Stimulated activated naive B cell treated with anti-CD40 and anti-IgM and Interleukin-4, amounts not matched to agents 10 μg/mL and 1 μg/mL and 100 μg/mL, for 72 hours (primary cell): Measurements from ENCODE around the gene TBX15.

Experiments
- ATAC-seq, 2 donors: fragments of 150-1000 bp; cut with Tn5 transposase; replicated peaks; 2 replicates each; pipeline ENCODE4 v1.10.0; 2021; ENCODE audit warnings: moderate library complexity in 1 of 2
- DNase-seq: peaks from one replicate; pipeline ENCODE4 v3.0.0; 2021
- H3K27ac Mint-ChIP-seq: one replicate; pipeline ENCODE4 v1.8.0; 2022; ENCODE audit warnings: mild to moderate bottlenecking, mixed read lengths
- H3K27me3 Mint-ChIP-seq, 2 donors: one replicate each; pipeline ENCODE4 v1.8.0; 2022; ENCODE audit warnings: mixed read lengths in 2 of 2
- H3K36me3 Mint-ChIP-seq, 2 donors: one replicate each; pipeline ENCODE4 v1.8.0; 2022; ENCODE audit warnings: mixed read lengths in 2 of 2, mild to moderate bottlenecking in 1 of 2
- H3K4me1 Mint-ChIP-seq, 2 donors: one replicate each; pipeline ENCODE4 v1.8.0; 2022; ENCODE audit warnings: mixed read lengths in 2 of 2, mild to moderate bottlenecking in 1 of 2
- H3K4me3 Mint-ChIP-seq, 2 donors: one replicate each; pipeline ENCODE4 v1.8.0; 2022; ENCODE audit warnings: mild to moderate bottlenecking in 2 of 2, mixed read lengths in 2 of 2, moderate library complexity in 1 of 2
- H3K9me3 Mint-ChIP-seq, 2 donors: one replicate each; pipeline ENCODE4 v1.8.0; 2022; ENCODE audit warnings: mixed read lengths in 2 of 2, mild to moderate bottlenecking in 1 of 2

The TBX15 gene

DNA sequence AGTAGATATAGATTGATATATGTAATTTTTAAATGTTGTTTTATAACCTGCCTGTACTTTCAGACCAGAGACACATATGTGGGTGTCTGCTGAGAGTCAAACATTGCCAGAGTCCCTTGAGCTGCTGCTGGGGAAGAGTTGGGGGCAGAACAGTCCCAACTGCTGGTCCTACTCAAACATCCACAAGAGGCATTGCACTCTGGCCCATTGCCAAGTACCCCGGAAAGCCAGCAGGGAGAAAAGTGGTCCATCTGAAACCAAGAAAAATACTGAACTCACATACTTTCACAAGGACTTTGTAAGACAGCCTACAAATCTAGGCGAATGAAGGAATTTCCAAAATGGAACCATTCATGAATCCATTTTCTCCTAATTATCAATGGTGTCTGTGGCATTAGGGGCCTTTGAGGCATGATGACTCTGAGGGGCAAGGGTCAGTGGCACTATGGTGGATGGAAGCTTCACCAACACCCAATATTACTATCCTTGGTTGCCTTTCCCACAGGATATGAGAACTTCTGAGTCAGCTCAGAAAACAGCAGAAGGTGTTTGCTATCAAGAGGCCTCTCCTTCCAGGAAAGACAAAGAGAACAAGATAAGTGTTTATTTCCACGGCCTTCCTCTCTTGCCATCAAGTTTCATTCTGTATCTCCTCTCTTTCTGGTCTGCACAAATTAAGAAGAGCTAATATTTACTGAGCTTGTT lies 7.3 kb upstream of the TBX15 start:
- peaks cover 4 to 10% of the 10 kb centered on the region in 2 donors for H3K9me3 Mint-ChIP-seq
- no peak overlapping the region for H3K4me3 Mint-ChIP-seq
- H3K36me3 Mint-ChIP-seq: peaks cover 0 to 13% of the 10 kb centered on the region in 2 donors
- H3K27ac Mint-ChIP-seq: no peak overlapping the region
- H3K4me1 Mint-ChIP-seq: peaks cover 5 to 13% of the 10 kb centered on the region in 2 donors
- no peak for DNase-seq
- H3K27me3 Mint-ChIP-seq: peaks cover 85 to 89% of the 10 kb centered on the region in 2 donors
- ATAC-seq: no peak

DNA sequence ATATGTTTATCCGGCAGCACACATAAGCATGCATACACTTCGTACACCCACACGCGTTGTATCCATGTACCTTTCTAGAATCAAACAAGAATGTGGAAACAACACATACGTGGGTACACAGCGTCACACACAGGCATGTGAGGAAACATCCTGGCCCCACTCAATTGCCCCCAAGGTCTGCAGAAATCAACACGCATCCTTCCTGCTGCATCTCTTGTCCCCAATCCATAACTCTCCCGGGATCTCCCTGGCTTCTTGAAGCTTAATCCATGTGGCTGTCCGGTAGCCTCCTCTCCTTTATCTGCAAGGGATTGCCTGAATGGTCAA lies 5.5 kb upstream of the TBX15 start:
- Mint-ChIP-seq H3K27me3 (peaks cover 85 to 89% of the 10 kb centered on the region in 2 donors), H3K9me3 (peaks cover 4 to 10% of the 10 kb centered on the region in 2 donors), H3K36me3 (peaks cover 0 to 13% of the 10 kb centered on the region in 2 donors), H3K4me1 (peaks cover 7 to 12% of the 10 kb centered on the region in 2 donors), H3K4me3 (no peak overlapping the region), H3K27ac (peak overlapping the region; percentile 20)
- ATAC-seq (no peak), DNase-seq (no peak)

DNA sequence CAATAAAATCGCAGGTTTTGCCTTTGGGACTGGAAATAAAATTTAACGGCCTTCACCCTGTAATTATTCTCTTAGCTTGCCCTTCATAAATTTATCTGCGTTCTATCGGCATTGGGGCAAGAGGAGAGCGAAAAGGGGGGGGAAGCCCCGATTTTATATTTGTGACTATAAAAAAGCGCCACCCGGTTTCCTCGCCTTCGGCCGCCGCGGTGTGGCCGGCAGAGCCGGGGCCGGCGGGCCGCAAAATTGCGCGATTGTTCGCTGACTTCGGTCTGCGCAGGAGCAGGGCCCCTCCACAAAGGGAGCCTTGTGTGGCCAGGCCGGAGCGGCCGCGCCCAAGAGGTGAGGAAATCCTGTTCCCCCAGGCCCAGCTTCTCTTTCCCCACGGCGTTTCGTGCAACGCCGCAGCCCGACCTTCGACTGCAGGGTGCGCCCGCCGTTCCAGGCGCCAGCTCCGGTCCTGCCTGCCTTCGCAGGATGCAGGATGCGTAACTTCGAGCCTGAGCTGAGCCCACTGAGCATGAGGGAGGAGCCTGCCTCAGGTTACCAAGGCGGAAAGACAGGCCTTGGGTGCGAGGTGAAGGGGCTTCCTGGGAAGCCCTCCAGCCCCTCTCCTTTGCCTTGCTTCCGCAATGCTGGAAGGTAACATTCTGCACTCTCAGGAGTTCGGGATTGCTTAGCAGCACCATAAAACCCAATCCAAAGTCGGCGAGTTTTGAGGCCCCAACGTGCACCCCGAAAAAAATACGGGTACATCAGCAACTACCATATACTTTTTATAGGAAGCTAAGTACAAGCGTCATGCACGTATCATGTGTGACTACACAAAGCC lies 4.9 kb upstream of the TBX15 start:
- Mint-ChIP-seq H3K27ac (peak overlapping the region; percentile 31), H3K9me3 (peaks cover under 1 to 9% of the 10 kb centered on the region in 2 donors), H3K4me1 (peaks cover 8 to 15% of the 10 kb centered on the region in 2 donors), H3K27me3 (peaks cover 85 to 89% of the 10 kb centered on the region in 2 donors), H3K4me3 (no peak overlapping the region), H3K36me3 (peaks cover 0 to 14% of the 10 kb centered on the region in 2 donors)
- DNase-seq (no peak), ATAC-seq (no peak)

DNA sequence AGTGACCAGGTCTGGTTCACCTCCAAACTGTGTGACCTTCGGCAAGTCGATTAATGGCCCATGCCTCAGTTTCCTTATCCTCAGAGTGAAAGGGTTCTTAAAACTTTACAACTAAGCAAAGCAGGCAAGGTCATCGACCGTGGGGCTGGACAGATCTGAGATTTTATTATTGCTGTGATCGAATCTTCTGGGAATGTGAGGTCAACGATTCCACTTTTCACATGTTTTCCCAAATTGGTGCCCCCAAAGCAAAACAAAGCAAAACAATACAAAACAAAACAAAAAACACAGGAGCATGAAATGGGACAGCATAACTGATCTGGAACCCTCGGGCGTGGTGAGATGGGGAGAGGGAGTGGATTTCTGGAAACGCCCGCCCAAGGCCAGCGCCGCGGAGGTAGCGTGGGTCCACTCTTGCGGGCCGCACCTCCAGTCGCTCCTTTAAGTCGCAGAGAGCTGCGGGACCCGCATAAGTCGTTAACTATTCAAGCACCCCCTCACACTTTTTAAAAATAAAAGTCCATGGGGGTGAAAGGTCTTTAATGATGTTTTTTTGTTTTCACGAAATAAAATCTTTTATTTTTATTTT lies 4.2 kb upstream of the TBX15 start:
- H3K27ac Mint-ChIP-seq: peak overlapping the region; percentile 85
- no peak for ATAC-seq
- peaks cover 87 to 90% of the 10 kb centered on the region in 2 donors for H3K27me3 Mint-ChIP-seq

DNA sequence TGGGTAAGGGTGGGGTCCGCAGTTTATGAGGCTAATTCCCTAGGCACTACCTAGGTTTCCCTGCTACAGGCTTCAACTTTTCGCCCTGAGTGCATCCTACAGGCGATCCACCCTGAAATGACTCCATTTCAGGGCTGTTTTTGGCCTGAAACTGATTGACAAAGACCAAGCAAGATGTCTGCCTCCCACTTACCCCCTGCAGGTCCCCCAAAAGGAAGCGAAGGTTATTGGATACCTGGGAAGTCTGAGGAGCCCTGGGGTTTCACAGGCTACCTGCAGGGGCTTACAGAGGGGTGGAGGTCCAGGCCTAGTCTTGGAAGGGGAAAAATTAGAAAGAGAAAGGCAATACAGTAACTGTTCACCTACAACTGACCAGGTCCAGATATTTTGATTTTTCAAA lies 3.3 kb upstream of the TBX15 start:
- Mint-ChIP-seq H3K27me3 (peaks cover 90 to 92% of the 10 kb centered on the region in 2 donors), H3K9me3 (peaks cover 0 to 7% of the 10 kb centered on the region in 2 donors), H3K36me3 (peaks cover 0 to 20% of the 10 kb centered on the region in 2 donors), H3K4me1 (peaks cover 18 to 31% of the 10 kb centered on the region in 2 donors), H3K27ac (peak overlapping the region; percentile 85), H3K4me3 (no peak overlapping the region)
- DNase-seq: no peak
- ATAC-seq: no peak

More for the DNA sequence above, 4.2 kb upstream of the TBX15 start:
- no peak for DNase-seq
- Mint-ChIP-seq H3K36me3 (peaks cover 0 to 17% of the 10 kb centered on the region in 2 donors), H3K4me3 (peak overlapping the region; percentile 25 to 32), H3K4me1 (peaks cover 11 to 22% of the 10 kb centered on the region in 2 donors), H3K9me3 (peaks cover 0 to 7% of the 10 kb centered on the region in 2 donors)

DNA sequence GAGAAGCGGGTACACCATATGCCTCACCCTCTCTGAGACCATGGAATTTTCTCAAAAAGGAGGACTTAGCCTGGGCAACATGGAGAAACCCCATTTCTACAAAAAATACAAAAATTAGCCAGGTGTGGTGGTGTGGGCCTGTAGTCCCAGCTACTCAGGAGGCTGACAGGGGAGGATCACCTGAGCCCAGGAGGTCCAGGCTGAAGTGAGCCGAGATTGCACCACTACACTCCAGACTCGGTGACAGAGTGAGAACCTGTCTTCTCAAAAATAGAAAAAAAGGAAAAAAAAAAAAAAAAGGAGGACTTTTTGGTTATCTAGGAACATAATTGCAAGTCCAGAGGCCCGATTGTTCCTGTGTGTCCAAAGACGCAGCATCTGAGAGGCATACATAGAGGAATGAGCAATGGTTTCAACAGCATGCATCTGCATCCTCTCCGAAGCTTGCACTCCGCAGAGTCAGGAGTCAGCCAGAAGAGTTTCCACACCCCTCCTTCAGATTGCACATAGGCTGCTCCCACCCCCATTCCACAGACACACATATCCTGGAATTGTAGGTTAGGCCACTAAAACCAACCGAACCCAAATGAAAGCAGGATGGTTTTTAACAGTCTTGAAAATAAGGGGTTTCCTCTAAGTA lies 2.5 kb upstream of the TBX15 start:
- Mint-ChIP-seq H3K27me3 (peaks cover 92 to 96% of the 10 kb centered on the region in 2 donors), H3K4me1 (peaks cover 21 to 35% of the 10 kb centered on the region in 2 donors), H3K27ac (peak overlapping the region; percentile 85), H3K36me3 (peaks cover 0 to 23% of the 10 kb centered on the region in 2 donors), H3K4me3 (peak overlapping the region in 1 of 2 donors; percentile 25), H3K9me3 (peaks cover 0 to 7% of the 10 kb centered on the region in 2 donors)
- DNase-seq (no peak), ATAC-seq (no peak)

DNA sequence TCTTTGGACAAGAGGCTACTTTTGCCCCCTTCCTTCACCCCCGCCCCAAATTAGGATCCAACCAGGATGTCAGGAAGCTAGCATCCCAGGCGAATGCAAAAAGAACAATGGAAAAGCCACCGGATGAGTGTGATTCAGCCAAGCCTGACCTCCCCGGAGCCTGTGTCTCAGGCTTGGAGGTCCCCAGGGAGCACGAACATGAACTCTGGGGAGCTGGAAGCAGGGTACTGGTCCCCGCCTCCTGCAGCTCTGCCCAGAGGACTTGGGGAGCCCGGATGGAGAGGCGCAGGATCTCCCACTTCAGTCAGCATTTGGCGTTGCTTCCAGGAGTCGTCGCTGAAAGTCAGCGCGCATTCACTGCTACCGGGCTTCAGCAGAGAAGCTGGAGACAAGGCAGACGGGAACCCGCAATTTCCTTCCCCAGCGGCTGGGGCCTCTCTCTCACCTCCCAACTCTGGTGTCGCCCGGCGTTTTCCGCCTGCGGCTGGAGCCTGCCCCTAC lies 1.8 kb upstream of the TBX15 start:
- peaks cover 3 to 30% of the 10 kb centered on the region in 2 donors for H3K36me3 Mint-ChIP-seq
- peak overlapping the region in 1 of 2 donors; percentile 25 for H3K4me3 Mint-ChIP-seq
- peaks cover 28 to 42% of the 10 kb centered on the region in 2 donors for H3K4me1 Mint-ChIP-seq
- DNase-seq (no peak), ATAC-seq (no peak)
- peaks cover 93 to 96% of the 10 kb centered on the region in 2 donors for H3K27me3 Mint-ChIP-seq
- H3K27ac Mint-ChIP-seq: peak overlapping the region; percentile 85
- peaks cover 0 to 7% of the 10 kb centered on the region in 2 donors for H3K9me3 Mint-ChIP-seq

DNA sequence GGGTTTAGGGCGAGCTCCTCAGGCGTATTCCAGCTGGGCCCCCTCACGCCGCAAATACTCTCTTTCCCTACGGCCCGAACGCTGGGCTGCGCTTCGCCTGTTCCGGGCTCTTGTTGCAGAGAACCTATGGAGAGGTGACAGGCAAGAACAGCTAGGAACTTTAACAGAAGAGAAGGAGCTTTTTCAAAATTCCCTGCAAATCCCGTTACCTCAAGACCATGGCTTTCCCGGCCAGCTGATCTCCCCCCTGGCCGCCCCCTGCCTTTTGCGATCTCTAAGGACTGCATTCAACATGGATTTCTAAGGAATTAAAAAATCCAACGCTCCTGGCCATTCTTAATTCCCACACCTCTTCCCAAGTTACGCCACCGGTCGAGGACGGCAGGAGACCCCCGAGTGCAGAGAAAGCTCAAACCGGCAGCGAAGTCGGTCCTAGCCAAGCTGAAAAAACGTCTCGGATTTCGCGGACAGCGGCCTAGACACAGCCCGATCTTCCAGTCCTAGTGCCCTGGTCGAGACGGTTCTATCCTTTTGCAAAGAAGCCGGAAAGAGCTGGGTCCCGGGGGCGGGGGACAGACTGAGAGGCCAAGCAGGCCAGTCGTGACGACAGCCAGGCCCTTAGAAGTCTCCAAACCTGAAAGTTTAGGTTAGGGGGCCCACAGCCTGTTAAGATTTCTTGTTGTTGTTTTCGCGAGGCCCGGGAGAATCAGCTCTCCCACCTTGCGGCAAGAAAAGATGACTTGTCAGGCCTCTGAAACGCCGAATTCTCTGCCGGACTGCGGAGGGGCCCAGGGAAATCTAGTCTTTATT lies 1.1 kb upstream of the TBX15 start:
- ATAC-seq: no peak
- Mint-ChIP-seq H3K9me3 (peaks cover 0 to 7% of the 10 kb centered on the region in 2 donors), H3K27me3 (peaks cover 91 to 96% of the 10 kb centered on the region in 2 donors), H3K36me3 (peaks cover 6 to 33% of the 10 kb centered on the region in 2 donors), H3K4me3 (peak overlapping the region in 1 of 2 donors; percentile 6), H3K4me1 (peaks cover 34 to 49% of the 10 kb centered on the region in 2 donors), H3K27ac (peak overlapping the region; percentile 86)
- no peak for DNase-seq

DNA sequence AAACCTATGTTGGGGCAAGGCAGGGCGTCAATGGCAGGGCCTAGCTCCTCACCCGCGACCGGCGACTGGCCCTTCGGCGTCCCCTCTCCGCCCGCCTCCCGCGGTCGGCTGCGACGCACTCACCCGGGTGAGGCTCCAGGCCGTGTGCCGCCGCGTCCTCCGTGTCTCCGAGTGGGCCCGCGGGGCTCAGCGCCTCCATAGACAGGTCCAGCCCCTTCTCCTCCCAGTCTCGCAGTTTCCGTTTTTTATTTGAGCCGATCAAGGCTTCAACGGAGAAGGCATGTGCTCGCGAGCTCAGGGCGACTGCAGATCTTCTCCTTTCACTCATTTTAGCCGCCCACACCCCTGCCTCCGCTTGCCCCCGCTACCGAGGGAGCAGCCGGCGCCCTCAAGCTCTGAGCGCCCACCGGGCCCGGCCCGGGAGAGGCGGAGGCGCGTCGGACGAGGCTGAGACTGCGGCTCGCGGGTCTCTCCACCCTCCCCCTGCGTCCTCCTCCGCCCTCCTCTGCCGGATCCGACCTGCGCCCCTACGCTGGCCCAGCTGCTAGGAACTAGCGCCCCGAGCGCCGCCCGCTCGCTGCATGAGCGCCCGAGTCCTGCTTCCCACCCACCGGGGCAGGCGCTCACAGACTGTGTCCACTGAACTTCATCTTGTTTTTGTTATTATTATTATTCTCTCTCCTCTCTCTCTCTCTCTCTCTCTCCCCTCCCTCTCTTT lies 516 bp downstream of the TBX15 start:
- DNase-seq: no peak

DNA sequence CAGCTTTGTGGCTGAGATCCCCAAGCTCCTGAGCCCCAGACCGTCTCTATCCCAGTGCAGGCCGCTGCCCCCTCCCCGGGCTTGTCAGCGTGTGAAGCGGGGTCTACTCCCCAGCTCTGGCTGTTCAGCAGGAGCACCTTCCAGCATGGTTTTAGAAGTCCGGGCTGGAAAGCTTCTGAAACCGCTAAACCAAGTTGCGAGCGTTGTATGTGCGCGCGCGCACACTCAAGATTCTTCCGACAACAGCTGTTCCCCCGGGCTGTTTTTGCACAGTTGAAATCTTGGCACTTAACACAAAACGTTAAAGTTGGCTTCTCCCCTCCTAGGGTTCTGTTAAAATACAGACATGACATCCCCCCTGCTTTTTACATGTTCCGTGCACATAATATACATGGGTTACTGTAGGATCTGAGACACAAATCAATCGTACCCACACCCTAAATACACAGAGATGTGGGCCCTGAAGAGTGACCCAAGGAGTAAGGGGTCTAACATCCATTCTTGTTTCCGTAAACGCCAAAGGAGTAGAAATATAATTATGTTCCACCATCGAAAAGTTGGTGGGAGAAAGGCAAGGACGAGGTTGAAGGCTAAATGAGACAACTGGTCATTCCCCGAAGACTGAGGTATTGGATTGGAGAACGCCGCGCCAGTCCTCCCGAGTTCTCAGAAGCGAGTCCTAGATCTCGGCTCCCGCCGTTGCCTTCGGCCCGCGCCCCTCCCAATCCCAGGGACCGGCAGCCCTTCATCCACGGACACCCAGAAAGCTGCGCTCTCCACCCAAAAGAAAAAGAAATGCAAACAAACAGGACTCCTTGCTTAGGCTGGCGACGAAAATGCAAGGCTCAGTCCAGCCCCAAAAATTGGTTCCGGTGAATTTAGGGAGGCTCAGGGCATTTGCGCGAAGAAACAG lies 1.3 kb downstream of the TBX15 start:
- Mint-ChIP-seq H3K27ac (peak overlapping the region; percentile 89), H3K36me3 (peaks cover 13 to 33% of the 10 kb centered on the region in 2 donors), H3K9me3 (peaks cover 3 to 8% of the 10 kb centered on the region in 2 donors), H3K4me3 (peak overlapping the region; percentile 78 to 81), H3K27me3 (peaks cover 89 to 100% of the 10 kb centered on the region in 2 donors), H3K4me1 (peaks cover 33 to 54% of the 10 kb centered on the region in 2 donors)
- DNase-seq (no peak), ATAC-seq (no peak)

More for the DNA sequence above, 516 bp downstream of the TBX15 start:
- Mint-ChIP-seq H3K27me3 (peaks cover 96 to 99% of the 10 kb centered on the region in 2 donors), H3K4me1 (peaks cover 34 to 61% of the 10 kb centered on the region in 2 donors), H3K4me3 (peak overlapping the region; percentile 78 to 81), H3K9me3 (peaks cover 3 to 12% of the 10 kb centered on the region in 2 donors), H3K36me3 (peaks cover 13 to 37% of the 10 kb centered on the region in 2 donors), H3K27ac (peak overlapping the region; percentile 89)
- no peak for ATAC-seq

DNA sequence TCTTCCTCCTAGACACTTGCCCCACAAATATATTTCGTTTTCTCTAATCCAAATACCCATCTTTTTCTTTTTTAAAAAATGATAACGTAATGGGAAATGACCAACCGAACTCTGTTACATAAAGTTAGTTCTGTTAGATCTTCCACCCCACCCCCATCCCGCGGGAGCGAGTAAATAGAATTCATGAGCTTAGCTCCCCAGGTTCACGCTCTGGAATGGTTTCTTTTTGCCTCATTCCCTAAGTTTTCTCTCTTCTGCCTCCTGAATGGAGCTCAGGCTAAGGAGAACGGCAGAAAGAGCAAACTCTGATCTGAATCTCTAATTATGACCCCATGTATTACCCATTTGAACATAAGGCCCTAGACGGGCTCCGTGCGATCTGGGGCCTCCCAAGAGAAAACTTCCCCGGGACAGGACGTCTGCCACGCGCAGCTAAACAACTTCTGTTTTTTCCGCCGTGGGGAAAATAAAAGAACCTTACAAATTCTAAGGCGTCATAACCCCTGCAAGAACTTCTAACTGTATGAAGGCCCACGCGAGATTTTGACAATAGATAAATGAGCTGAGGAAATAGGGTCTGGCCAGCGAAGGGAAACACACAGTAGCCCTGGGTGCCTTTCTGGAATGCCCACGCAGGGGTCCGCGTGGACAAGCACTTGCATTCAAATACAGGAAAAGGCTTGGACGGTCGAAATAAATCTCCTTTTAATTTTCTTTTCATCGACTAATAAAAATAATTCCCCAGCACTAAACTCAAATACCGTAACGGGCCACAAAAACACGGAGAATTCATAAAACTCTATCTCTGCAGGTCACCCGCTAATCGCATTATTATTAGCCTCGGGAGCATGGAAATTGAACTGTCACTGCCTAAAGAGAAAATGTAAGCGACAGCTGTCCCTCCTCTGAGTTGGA lies 2.2 kb downstream of the TBX15 start:
- H3K27ac Mint-ChIP-seq: peak overlapping the region; percentile 89
- peaks cover 86 to 99% of the 10 kb centered on the region in 2 donors for H3K27me3 Mint-ChIP-seq
- H3K9me3 Mint-ChIP-seq: peaks cover 3 to 5% of the 10 kb centered on the region in 2 donors
- DNase-seq (no peak), ATAC-seq (no peak)
- H3K4me3 Mint-ChIP-seq: peak overlapping the region; percentile 62 to 75
- H3K4me1 Mint-ChIP-seq: peaks cover 31 to 54% of the 10 kb centered on the region in 2 donors
- H3K36me3 Mint-ChIP-seq: peaks cover 13 to 28% of the 10 kb centered on the region in 2 donors
